Islet of Langerhans (tissue), 1 donor: ENCODE data around the gene HUNK.
"Not testable (repeated sequence)": the region's sequence is repeated elsewhere in the genome, so short reads cannot be mapped to it uniquely, and the experiment has no call there.

Experiments used
- FAIRE-seq: peaks from one replicate; lab custom pipeline; 2011; peaks lifted over from hg19 to GRCh38; lab: Jason Lieb, UNC

The HUNK gene

GRCh38 chr21:31921079-31921478 lies 48.3 kb downstream of the HUNK start:
- FAIRE-seq: no peak

GRCh38 chr21:31922881-31923280 lies 50.1 kb downstream of the HUNK start:
- no peak for FAIRE-seq

- FAIRE-seq: no peak
Observed at GRCh38 chr21:31923756-31924155, 50.9 kb downstream of the HUNK start.

GRCh38 chr21:31924548-31924947 lies 51.7 kb downstream of the HUNK start:
- no peak for FAIRE-seq

GRCh38 chr21:31926498-31926897 lies 53.7 kb downstream of the HUNK start:
- FAIRE-seq: no peak

GRCh38 chr21:31927689-31928353 lies 55.0 kb downstream of the HUNK start:
- no peak for FAIRE-seq

GRCh38 chr21:31928656-31929055 lies 55.8 kb downstream of the HUNK start:
- no peak for FAIRE-seq

GRCh38 chr21:31929548-31929947 lies 56.7 kb downstream of the HUNK start:
- FAIRE-seq: no peak

- FAIRE-seq: no peak
Observed at GRCh38 chr21:31930001-31930400, 57.2 kb downstream of the HUNK start.

- FAIRE-seq: no peak
Observed at GRCh38 chr21:31931644-31932469, 59.0 kb downstream of the HUNK start.

GRCh38 chr21:31932470-31932764 lies 59.6 kb downstream of the HUNK start:
- no peak for FAIRE-seq

- FAIRE-seq: no peak
Observed at GRCh38 chr21:31937303-31937702, 64.5 kb downstream of the HUNK start.

- FAIRE-seq: no peak
Observed at GRCh38 chr21:31938330-31939301, 65.8 kb downstream of the HUNK start.

GRCh38 chr21:31941694-31942093 lies 68.9 kb downstream of the HUNK start:
- no peak for FAIRE-seq

GRCh38 chr21:31943561-31943960 lies 70.7 kb downstream of the HUNK start:
- no peak for FAIRE-seq

GRCh38 chr21:31945141-31945540 lies 72.3 kb downstream of the HUNK start:
- FAIRE-seq: no peak

GRCh38 chr21:31945546-31945945 lies 72.7 kb downstream of the HUNK start:
- FAIRE-seq: no peak

- FAIRE-seq: no peak
Observed at GRCh38 chr21:31946231-31946630, 73.4 kb downstream of the HUNK start.

GRCh38 chr21:31946876-31947550 lies 74.2 kb downstream of the HUNK start:
- not testable (repeated sequence) for FAIRE-seq

GRCh38 chr21:31948676-31949075 lies 75.9 kb downstream of the HUNK start:
- no peak for FAIRE-seq

GRCh38 chr21:31952828-31953227 lies 80.0 kb downstream of the HUNK start:
- no peak for FAIRE-seq

GRCh38 chr21:31957631-31958030 lies 84.8 kb downstream of the HUNK start:
- FAIRE-seq: no peak
